CD4-positive, CD25-positive, alpha-beta regulatory T cell (primary cell): ENCODE data around the gene PCCA. TPM values are rescaled to one million over a fixed set of nuclear protein-coding genes. Genes with fewer than 3 reads are reported as not detected.

ENCODE experiments used
- ATAC-seq, 2 donors: fragments of 150-1000 bp; cut with Tn5 transposase; one replicate each; pipeline ENCODE4 v1.10.0; 2021; ENCODE audit warnings: low read depth in 2 of 2, moderate number of reproducible peaks in 2 of 2, moderate library complexity in 1 of 2
- DNase-seq, 3 donors: peaks; one replicate each; pipeline versions ENCODE4 v3.0.0 to v3.0.0-alpha.2; 2012 to 2022; ENCODE audit warnings: mixed read lengths in 1 of 3
- H3K27ac ChIP-seq: one replicate; pipeline ENCODE4 v1.7.0; 2013; ENCODE audit warnings: mild to moderate bottlenecking, low read length; ENCODE audit not compliant: insufficient read depth, poor library complexity, severe bottlenecking
- H3K27me3 ChIP-seq: one replicate; pipeline ENCODE4 v1.7.0; 2013; ENCODE audit warnings: low read length; ENCODE audit not compliant: control insufficient read depth, insufficient read depth
- H3K36me3 ChIP-seq: one replicate; pipeline ENCODE4 v1.7.0; 2013; ENCODE audit warnings: mild to moderate bottlenecking, low read length, moderate library complexity; ENCODE audit not compliant: control insufficient read depth, insufficient read depth
- H3K4me1 ChIP-seq: 2 replicates; pipeline ENCODE4 v1.7.0; 2013; ENCODE audit warnings: mild to moderate bottlenecking, low read length; ENCODE audit not compliant: insufficient read depth, control insufficient read depth, poor library complexity, severe bottlenecking
- H3K4me3 ChIP-seq: one replicate; pipeline ENCODE4 v1.7.0; 2013; ENCODE audit warnings: low read depth, mild to moderate bottlenecking, low read length, moderate library complexity
- H3K9me3 ChIP-seq, 2 experiments: 1 replicate in 1 of 2; 2 replicates in 1 of 2; pipeline ENCODE4 v1.7.0; 2013; ENCODE audit warnings: low read length in 2 of 2, mild to moderate bottlenecking in 1 of 2, moderate library complexity in 1 of 2; ENCODE audit not compliant: control insufficient read depth in 2 of 2
- H3K27ac Mint-ChIP-seq, 3 donors: one replicate each; pipeline ENCODE4 v1.8.0; 2020 to 2022; ENCODE audit warnings: mild to moderate bottlenecking in 3 of 3, mixed read lengths in 3 of 3, moderate library complexity in 2 of 3
- H3K27me3 Mint-ChIP-seq: one replicate; pipeline ENCODE4 v1.8.0; 2022; ENCODE audit warnings: mild to moderate bottlenecking, mixed read lengths
- H3K36me3 Mint-ChIP-seq: one replicate; pipeline ENCODE4 v1.8.0; 2020; ENCODE audit warnings: mixed read lengths
- H3K4me1 Mint-ChIP-seq, 4 donors: one replicate each; pipeline ENCODE4 v1.8.0; 2020 to 2022; ENCODE audit warnings: mixed read lengths in 4 of 4, mild to moderate bottlenecking in 1 of 4
- H3K4me3 Mint-ChIP-seq, 4 donors: one replicate each; pipeline ENCODE4 v1.8.0; 2020 to 2022; ENCODE audit warnings: mild to moderate bottlenecking in 4 of 4, mixed read lengths in 4 of 4, moderate library complexity in 3 of 4
- H3K9me3 Mint-ChIP-seq, 7 donors: one replicate each; pipeline ENCODE4 v1.8.0; 2020 to 2022; ENCODE audit warnings: mixed read lengths in 7 of 7, mild to moderate bottlenecking in 3 of 7, moderate library complexity in 2 of 7
- polyA plus RNA-seq, 4 donors: library from polyadenylated mRNA; unstranded; fragments of 300-500 nt; fragmentation: Illumina TruSeq; gene quantifications; one replicate each; pipeline ENCODE4 v1.2.3, GENCODE V29; 2021
- total RNA-seq: library from RNA; stranded (reverse); gene quantifications from one replicate; pipeline ENCODE4 v1.2.3, GENCODE V29; 2022

Gene PCCA
- total and polyA plus RNA-seq, 5 donors from 2014 or later: 8.0 to 14.8 (median 10.4) TPM

- DNase-seq (no peak), ATAC-seq (no peak)
- no peaks in the 10 kb centered on the region for H3K4me1 ChIP-seq
- H3K4me3 ChIP-seq: no peak overlapping the region
- Mint-ChIP-seq H3K36me3 (peaks cover 18% of the 10 kb centered on the region), H3K27me3 (no peaks in the 10 kb centered on the region), H3K27ac (no peak overlapping the region), H3K4me3 (no peak overlapping the region), H3K4me1 (peaks cover 0 to 10% (median 8%) of the 10 kb centered on the region in 4 donors), H3K9me3 (peaks cover 0 to 5% (median 0%) of the 10 kb centered on the region in 7 donors)
- H3K36me3 ChIP-seq: no peaks in the 10 kb centered on the region
- H3K27ac ChIP-seq: no peak overlapping the region
- H3K9me3 ChIP-seq: no peaks in the 10 kb centered on the region
- no peaks in the 10 kb centered on the region for H3K27me3 ChIP-seq
These were observed 88.0 kb downstream of the PCCA start for GRCh38 chr13:100176801-100177400.

DNA sequence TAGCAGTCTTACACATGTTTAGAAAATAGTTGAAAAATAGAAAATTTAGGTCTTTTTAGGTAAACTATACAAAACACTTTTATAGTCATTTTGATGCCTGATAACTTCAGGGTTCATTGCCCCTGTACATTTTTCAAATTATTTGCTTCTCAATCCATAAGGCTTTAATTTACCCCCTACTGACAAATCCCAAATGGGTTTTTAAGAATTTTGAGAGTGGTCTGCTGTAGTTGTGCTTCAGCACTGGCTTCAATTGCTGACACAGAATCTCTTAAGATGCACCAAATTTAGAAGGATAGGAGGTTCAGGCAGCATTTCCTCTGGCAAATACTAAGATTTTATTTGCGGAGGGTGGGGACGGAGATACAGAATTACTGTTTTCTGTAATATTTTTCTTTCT lies 89.4 kb downstream of the PCCA start:
- H3K4me1 ChIP-seq: peaks cover 12% of the 10 kb centered on the region
- H3K9me3 ChIP-seq: no peaks in the 10 kb centered on the region
- no peak overlapping the region for H3K4me3 ChIP-seq
- DNase-seq (no peak), ATAC-seq (no peak)
- Mint-ChIP-seq H3K36me3 (peaks cover 9% of the 10 kb centered on the region), H3K27me3 (no peaks in the 10 kb centered on the region), H3K9me3 (peaks cover 0 to 3% (median 0%) of the 10 kb centered on the region in 7 donors), H3K27ac (no peak overlapping the region), H3K4me1 (peaks cover 8 to 22% (median 19%) of the 10 kb centered on the region in 4 donors), H3K4me3 (no peak overlapping the region)
- no peaks in the 10 kb centered on the region for H3K36me3 ChIP-seq
- H3K27me3 ChIP-seq: no peaks in the 10 kb centered on the region
- H3K27ac ChIP-seq: no peak overlapping the region

- Histone ChIP-seq H3K9me3 (no peaks in the 10 kb centered on the region), H3K36me3 (no peaks in the 10 kb centered on the region), H3K27me3 (no peaks in the 10 kb centered on the region), H3K27ac (no peak overlapping the region), H3K4me3 (no peak overlapping the region), H3K4me1 (peaks cover 19% of the 10 kb centered on the region)
- Mint-ChIP-seq H3K27me3 (no peaks in the 10 kb centered on the region), H3K4me3 (no peak overlapping the region), H3K9me3 (peaks cover 0 to 2% (median 0%) of the 10 kb centered on the region in 7 donors), H3K36me3 (peaks cover 4% of the 10 kb centered on the region), H3K4me1 (peaks cover 14 to 30% (median 27%) of the 10 kb centered on the region in 4 donors), H3K27ac (no peak overlapping the region)
- no peak for ATAC-seq
- no peak for DNase-seq
These were observed 90.4 kb downstream of the PCCA start for GRCh38 chr13:100179276-100179675.

- peak overlapping the region; percentile 17 for H3K4me3 ChIP-seq
- Mint-ChIP-seq H3K36me3 (peaks cover 4% of the 10 kb centered on the region), H3K4me1 (peaks cover 19 to 32% (median 30%) of the 10 kb centered on the region in 4 donors), H3K9me3 (peaks cover 0 to 2% (median 0%) of the 10 kb centered on the region in 7 donors), H3K27me3 (no peaks in the 10 kb centered on the region), H3K27ac (peak overlapping the region; percentile 3 to 61 (median 5)), H3K4me3 (peak overlapping the region in 2 of 4 donors; percentile 5 to 45)
- no peaks in the 10 kb centered on the region for H3K27me3 ChIP-seq
- no peaks in the 10 kb centered on the region for H3K36me3 ChIP-seq
- peaks cover 19% of the 10 kb centered on the region for H3K4me1 ChIP-seq
- ATAC-seq (peak; percentile 68 to 71), DNase-seq (peak in 1 of 3 donors; percentile 63)
- no peak overlapping the region for H3K27ac ChIP-seq
- H3K9me3 ChIP-seq: no peaks in the 10 kb centered on the region
These were observed 94.1 kb downstream of the PCCA start for GRCh38 chr13:100182900-100183490.

DNA sequence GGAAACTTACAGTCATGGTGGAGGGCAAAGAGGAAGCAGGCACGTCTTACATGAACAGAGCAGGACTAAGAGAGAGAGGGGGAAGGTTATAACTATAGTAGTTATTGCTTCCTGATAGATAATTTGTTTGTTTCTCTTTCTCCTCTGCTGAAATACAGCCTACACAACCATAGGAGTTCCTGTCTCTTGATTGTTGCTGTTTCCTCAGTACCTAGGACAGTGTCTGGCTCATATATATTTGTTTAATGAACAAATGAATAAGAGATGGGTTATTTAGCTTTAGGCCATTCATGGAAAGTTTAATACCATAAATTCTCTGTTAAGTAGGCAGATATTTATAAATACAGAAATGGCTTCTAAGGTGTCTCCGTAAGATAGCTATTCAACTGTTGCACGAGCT lies 95.2 kb downstream of the PCCA start:
- Histone ChIP-seq H3K4me3 (no peak overlapping the region), H3K9me3 (no peaks in the 10 kb centered on the region), H3K4me1 (peaks cover 19% of the 10 kb centered on the region), H3K27me3 (no peaks in the 10 kb centered on the region), H3K36me3 (no peaks in the 10 kb centered on the region), H3K27ac (no peak overlapping the region)
- peaks cover 19 to 32% (median 30%) of the 10 kb centered on the region in 4 donors for H3K4me1 Mint-ChIP-seq
- DNase-seq (peak in 1 of 3 donors; percentile 36), ATAC-seq (peak in 1 of 2 donors; percentile 8)
- peaks cover 4% of the 10 kb centered on the region for H3K36me3 Mint-ChIP-seq
- peaks cover 0 to 2% (median 0%) of the 10 kb centered on the region in 7 donors for H3K9me3 Mint-ChIP-seq
- H3K27me3 Mint-ChIP-seq: no peaks in the 10 kb centered on the region
- no peak overlapping the region for H3K27ac Mint-ChIP-seq
- H3K4me3 Mint-ChIP-seq: peak overlapping the region in 1 of 4 donors; percentile 8

GRCh38 chr13:100195568-100195967 lies 106.7 kb downstream of the PCCA start:
- no peak for ATAC-seq
- H3K27ac ChIP-seq: no peak overlapping the region
- H3K4me1 ChIP-seq: no peaks in the 10 kb centered on the region
- H3K36me3 ChIP-seq: no peaks in the 10 kb centered on the region
- Mint-ChIP-seq H3K27ac (no peak overlapping the region), H3K9me3 (no peaks in the 10 kb centered on the region), H3K4me1 (peaks cover 0 to 4% (median 1%) of the 10 kb centered on the region in 4 donors), H3K27me3 (no peaks in the 10 kb centered on the region), H3K36me3 (no peaks in the 10 kb centered on the region), H3K4me3 (no peak overlapping the region)
- H3K27me3 ChIP-seq: no peaks in the 10 kb centered on the region
- no peak overlapping the region for H3K4me3 ChIP-seq
- H3K9me3 ChIP-seq: no peaks in the 10 kb centered on the region
- DNase-seq: no peak

- DNase-seq: no peak
- no peaks in the 10 kb centered on the region for H3K36me3 ChIP-seq
- Mint-ChIP-seq H3K4me1 (peaks cover 0 to 4% (median 0%) of the 10 kb centered on the region in 4 donors), H3K36me3 (no peaks in the 10 kb centered on the region), H3K9me3 (no peaks in the 10 kb centered on the region), H3K4me3 (no peak overlapping the region), H3K27ac (no peak overlapping the region), H3K27me3 (no peaks in the 10 kb centered on the region)
- no peak for ATAC-seq
- H3K27me3 ChIP-seq: no peaks in the 10 kb centered on the region
- no peak overlapping the region for H3K27ac ChIP-seq
- no peaks in the 10 kb centered on the region for H3K9me3 ChIP-seq
- H3K4me3 ChIP-seq: no peak overlapping the region
- no peaks in the 10 kb centered on the region for H3K4me1 ChIP-seq
These were observed 107.5 kb downstream of the PCCA start for GRCh38 chr13:100196375-100196774.

- Mint-ChIP-seq H3K27ac (no peak overlapping the region), H3K4me1 (peaks cover 0 to 4% (median 0%) of the 10 kb centered on the region in 4 donors), H3K27me3 (no peaks in the 10 kb centered on the region), H3K36me3 (no peaks in the 10 kb centered on the region), H3K4me3 (no peak overlapping the region), H3K9me3 (peaks cover 0 to 1% (median 0%) of the 10 kb centered on the region in 7 donors)
- no peak for ATAC-seq
- Histone ChIP-seq H3K27me3 (no peaks in the 10 kb centered on the region), H3K27ac (no peak overlapping the region), H3K4me3 (no peak overlapping the region), H3K4me1 (no peaks in the 10 kb centered on the region), H3K36me3 (no peaks in the 10 kb centered on the region), H3K9me3 (no peaks in the 10 kb centered on the region)
- DNase-seq: no peak
These were observed 108.2 kb downstream of the PCCA start for GRCh38 chr13:100197116-100197515.
